ENCODE data around the gene NSUN5. TPM values are rescaled to one million over a fixed set of nuclear protein-coding genes. Genes with fewer than 3 reads are reported as not detected.

The NSUN5 gene
- total and polyA plus RNA-seq, 9 of the 15 experiments (the other 6 are each of a cell fraction or from before 2014, with no cell fraction given), result 4.7 to 115 (median 43.0) TPM

DNA sequence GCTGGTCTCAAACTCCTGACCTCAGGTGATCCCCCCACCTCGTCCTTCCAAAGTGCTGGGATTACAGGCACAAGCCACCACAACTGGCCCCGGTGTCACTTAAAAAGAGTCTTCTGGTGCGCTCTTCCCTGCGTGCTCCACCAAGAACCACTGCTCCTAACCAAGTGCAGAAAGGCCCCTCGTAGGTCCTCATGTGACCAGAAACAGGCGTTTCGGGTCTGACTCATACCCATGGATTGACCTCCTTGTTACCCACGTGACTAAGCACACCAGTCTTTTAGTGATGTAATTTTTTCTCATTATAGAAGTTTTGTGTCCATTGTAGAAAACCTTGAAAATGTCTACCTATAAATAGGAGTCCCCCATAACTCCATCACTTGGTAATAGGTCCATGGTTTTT, 33.3 kb upstream of the NSUN5 start (continued):
- TF ChIP-seq, protein P1, sequence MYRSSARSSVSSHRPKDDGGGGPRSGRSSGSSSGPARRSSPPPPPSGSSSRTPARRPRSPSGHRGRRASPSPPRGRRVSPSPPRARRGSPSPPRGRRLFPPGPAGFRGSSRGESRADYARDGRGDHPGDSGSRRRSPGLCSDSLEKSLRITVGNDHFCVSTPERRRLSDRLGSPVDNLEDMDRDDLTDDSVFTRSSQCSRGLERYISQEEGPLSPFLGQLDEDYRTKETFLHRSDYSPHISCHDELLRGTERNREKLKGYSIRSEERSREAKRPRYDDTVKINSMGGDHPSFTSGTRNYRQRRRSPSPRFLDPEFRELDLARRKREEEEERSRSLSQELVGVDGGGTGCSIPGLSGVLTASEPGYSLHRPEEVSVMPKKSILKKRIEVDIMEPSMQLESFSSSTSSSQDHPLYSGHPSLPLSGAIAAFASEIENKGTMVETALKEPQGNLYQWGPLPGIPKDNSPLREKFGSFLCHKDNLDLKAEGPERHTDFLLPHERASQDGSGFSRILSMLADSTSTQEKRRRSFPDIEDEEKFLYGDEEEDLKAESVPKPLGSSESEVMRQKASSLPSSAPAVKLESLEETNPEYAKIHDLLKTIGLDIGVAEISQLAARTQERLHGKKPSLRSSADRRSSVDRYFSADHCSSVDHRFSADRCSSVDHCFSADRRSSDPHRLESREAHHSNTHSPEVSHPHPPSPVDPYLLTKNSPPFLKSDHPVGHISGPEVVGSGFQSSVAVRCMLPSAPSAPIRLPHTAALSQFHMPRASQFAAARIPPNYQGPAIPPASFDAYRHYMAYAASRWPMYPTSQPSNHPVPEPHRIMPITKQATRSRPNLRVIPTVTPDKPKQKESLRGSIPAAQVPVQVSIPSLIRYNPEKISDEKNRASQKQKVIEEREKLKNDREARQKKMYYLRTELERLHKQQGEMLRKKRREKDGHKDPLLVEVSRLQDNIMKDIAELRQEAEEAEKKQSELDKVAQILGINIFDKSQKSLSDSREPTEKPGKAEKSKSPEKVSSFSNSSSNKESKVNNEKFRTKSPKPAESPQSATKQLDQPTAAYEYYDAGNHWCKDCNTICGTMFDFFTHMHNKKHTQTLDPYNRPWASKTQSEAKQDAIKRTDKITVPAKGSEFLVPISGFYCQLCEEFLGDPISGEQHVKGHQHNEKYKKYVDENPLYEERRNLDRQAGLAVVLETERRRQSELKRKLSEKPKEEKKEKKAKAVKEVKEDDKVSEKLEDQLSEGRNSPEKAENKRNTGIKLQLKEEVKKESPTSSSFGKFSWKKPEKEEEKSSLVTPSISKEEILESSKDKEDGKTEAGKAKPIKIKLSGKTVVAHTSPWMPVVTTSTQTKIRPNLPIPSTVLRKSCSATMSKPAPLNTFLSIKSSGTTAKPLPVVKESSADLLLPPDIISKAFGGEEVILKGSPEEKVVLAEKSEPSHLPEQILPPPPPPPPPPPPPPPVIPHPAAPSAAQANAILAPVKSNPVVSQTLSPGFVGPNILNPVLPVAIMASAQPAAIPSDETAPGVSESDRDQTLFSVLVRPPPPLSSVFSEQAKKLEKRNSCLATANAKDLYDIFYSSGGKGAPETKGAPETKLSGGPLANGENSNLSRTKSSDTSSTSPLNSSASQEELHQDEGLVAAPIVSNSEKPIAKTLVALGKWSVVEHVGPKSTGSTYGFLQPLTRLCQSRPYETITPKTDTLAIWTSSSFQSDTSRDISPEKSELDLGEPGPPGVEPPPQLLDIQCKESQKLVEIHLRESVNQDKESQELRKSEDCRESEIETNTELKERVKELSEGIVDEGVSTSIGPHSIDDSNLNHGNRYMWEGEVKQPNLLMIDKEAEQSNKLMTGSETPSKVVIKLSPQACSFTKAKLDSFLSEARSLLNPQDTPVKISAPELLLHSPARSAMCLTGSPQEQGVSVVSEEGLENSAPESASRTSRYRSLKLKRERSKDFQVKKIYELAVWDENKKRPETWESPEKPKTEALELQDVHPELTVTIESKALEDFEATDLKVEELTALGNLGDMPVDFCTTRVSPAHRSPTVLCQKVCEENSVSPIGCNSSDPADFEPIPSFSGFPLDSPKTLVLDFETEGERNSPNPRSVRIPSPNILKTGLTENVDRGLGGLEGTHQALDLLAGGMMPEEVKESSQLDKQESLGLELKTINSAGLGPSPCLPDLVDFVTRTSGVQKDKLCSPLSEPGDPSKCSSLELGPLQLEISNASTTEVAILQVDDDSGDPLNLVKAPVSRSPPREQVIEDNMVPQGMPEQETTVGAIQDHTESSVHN (IDR thresholded peaks at IDR 0.05; ENCODE audit: borderline replicate concordance in 1 of 2, low read depth in 1 of 2), result peak in 1 of 2 experiments; percentile 76; a peak in 2 of 4 replicates
- no peak for TF ChIP-seq ZNF282 (CRISPR knock-in tag; IDR thresholded peaks at IDR 0.05)
- TF ChIP-seq, protein P2, sequence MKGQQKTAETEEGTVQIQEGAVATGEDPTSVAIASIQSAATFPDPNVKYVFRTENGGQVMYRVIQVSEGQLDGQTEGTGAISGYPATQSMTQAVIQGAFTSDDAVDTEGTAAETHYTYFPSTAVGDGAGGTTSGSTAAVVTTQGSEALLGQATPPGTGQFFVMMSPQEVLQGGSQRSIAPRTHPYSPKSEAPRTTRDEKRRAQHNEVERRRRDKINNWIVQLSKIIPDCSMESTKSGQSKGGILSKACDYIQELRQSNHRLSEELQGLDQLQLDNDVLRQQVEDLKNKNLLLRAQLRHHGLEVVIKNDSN (CRISPR knock-in tag; IDR thresholded peaks at IDR 0.05), result peak; percentile 91
- peak; percentile 95 for TF ChIP-seq FOSL1 (tag; conservative IDR thresholded peaks at IDR 0.05)
- no peak for TF ChIP-seq NR2C1 (IDR thresholded peaks at IDR 0.05)
- peak; percentile 19; the same call in 1 of the 2 replicates for TF ChIP-seq NR2C1 (tag; IDR thresholded peaks at IDR 0.05)
- peak; percentile 54; the same call in 1 of the 2 replicates for TF ChIP-seq ZNF41 (CRISPR knock-in tag; conservative IDR thresholded peaks at IDR 0.05)
- TF ChIP-seq CBFA2T2 (conservative IDR thresholded peaks at IDR 0.05), result peak; percentile 65
- TF ChIP-seq, protein P3, sequence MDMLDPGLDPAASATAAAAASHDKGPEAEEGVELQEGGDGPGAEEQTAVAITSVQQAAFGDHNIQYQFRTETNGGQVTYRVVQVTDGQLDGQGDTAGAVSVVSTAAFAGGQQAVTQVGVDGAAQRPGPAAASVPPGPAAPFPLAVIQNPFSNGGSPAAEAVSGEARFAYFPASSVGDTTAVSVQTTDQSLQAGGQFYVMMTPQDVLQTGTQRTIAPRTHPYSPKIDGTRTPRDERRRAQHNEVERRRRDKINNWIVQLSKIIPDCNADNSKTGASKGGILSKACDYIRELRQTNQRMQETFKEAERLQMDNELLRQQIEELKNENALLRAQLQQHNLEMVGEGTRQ (CRISPR knock-in tag; IDR thresholded peaks at IDR 0.05), result peak; percentile 93
- TF ChIP-seq CXXC5 (CRISPR knock-in tag; IDR thresholded peaks at IDR 0.05), result peak; percentile 63
- TF ChIP-seq, protein P4, sequence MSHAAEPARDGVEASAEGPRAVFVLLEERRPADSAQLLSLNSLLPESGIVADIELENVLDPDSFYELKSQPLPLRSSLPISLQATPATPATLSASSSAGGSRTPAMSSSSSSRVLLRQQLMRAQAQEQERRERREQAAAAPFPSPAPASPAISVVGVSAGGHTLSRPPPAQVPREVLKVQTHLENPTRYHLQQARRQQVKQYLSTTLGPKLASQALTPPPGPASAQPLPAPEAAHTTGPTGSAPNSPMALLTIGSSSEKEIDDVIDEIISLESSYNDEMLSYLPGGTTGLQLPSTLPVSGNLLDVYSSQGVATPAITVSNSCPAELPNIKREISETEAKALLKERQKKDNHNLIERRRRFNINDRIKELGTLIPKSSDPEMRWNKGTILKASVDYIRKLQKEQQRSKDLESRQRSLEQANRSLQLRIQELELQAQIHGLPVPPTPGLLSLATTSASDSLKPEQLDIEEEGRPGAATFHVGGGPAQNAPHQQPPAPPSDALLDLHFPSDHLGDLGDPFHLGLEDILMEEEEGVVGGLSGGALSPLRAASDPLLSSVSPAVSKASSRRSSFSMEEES (CRISPR knock-in tag; IDR thresholded peaks at IDR 0.05), result peak; percentile 83
- TF ChIP-seq, protein P5, sequence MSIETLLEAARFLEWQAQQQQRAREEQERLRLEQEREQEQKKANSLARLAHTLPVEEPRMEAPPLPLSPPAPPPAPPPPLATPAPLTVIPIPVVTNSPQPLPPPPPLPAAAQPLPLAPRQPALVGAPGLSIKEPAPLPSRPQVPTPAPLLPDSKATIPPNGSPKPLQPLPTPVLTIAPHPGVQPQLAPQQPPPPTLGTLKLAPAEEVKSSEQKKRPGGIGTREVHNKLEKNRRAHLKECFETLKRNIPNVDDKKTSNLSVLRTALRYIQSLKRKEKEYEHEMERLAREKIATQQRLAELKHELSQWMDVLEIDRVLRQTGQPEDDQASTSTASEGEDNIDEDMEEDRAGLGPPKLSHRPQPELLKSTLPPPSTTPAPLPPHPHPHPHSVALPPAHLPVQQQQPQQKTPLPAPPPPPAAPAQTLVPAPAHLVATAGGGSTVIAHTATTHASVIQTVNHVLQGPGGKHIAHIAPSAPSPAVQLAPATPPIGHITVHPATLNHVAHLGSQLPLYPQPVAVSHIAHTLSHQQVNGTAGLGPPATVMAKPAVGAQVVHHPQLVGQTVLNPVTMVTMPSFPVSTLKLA (conservative IDR thresholded peaks at IDR 0.05), result peak in 1 of 2 experiments; percentile 39; a peak in 1 of 4 replicates
- TF ChIP-seq CCNT2 (IDR thresholded peaks at IDR 0.05; ENCODE audit: borderline replicate concordance, extremely low read depth, insufficient read length, low read depth, low read length), result no peak

All from K562 (cell line).